Measurements from ENCODE around the gene PHOX2A.

PHOX2A gene

DNA sequence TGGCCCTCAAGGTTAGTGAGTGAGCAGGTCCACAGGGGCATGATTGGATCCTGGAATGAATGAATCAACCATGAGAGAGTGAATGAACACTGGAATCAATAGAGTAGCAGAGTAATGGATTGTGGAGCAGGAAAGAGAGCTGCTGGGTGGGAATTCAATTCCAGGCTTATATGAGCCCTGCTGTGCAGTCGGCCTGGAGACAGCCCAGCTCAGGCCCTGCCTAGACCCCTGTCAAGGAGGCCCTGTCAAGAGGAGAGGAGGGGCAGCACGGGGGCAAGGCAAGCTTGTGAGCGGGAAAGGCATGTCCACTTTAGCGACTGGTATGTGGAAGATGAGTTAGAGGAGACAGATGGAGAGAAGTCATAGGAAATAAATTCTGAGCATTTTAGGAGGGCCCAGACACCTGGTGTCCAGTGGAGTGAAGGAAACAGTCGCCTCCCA lies 53.3 kb downstream of the PHOX2A start:
- peaks cover 13% of the 10 kb centered on the region; the same call in 1 of the 2 replicates for H3K4me1 ChIP-seq (ENCODE audit: insufficient read depth, low read length)
- no peaks in the 10 kb centered on the region for H3K27me3 ChIP-seq (ENCODE audit: insufficient read depth, low read length)
- WGBS, result 82% methylated on average over 5 of the region's 5 CpGs
- no peaks in the 10 kb centered on the region for H3K36me3 ChIP-seq (ENCODE audit: insufficient read depth, low read length)
- H3K4me3 ChIP-seq (ENCODE audit: low read length), result no peak overlapping the region
- H3K9me3 ChIP-seq (ENCODE audit: insufficient read depth, low read depth, low read length), result no peaks in the 10 kb centered on the region
- H3K27ac ChIP-seq (ENCODE audit: low read depth, low read length), result no peak overlapping the region
- H3K9ac ChIP-seq (ENCODE audit: low read depth, low read length), result no peak overlapping the region

DNA sequence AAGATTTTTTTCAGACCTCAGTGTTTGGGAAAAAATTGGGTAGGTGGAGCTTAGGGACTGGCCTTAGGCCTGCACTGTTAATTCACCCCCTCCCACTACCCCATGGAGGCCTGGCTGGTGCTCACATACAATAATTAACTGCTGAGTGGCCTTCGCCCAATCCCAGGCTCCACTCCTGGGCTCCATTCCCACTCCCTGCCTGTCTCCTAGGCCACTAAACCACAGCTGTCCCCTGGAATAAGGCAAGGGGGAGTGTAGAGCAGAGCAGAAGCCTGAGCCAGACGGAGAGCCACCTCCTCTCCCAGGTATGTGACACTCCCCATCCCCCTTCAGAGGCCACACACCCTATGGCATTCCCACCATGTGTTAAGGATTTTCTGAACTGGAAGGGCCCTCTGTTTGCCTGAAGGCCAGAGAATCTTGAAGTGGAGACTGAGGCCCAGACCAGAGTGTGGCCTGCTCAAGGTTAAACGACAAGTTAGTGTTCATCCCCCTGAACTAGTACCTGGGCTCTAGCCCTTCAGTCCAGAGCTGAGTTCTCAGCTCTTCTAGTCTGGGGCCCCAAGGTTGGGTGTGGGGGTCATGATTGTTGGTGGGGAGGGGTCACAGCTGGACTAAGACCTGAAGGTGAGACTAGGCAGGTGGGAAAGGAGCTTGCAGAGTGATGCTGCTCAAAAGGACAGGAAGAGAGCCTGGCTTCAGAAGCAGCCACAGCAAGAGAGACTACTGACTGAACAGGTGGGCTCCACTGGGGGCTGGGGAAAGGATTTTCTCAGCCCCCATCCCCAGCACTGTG lies 54.3 kb downstream of the PHOX2A start:
- Histone ChIP-seq H3K27me3 (ENCODE audit: insufficient read depth, low read length) (no peaks in the 10 kb centered on the region), H3K27ac (ENCODE audit: low read depth, low read length) (no peak overlapping the region), H3K4me3 (ENCODE audit: low read length) (no peak overlapping the region), H3K9me3 (ENCODE audit: insufficient read depth, low read depth, low read length) (no peaks in the 10 kb centered on the region), H3K9ac (ENCODE audit: low read depth, low read length) (no peak overlapping the region), H3K4me1 (ENCODE audit: insufficient read depth, low read length) (peaks cover 13% of the 10 kb centered on the region; the same call in 1 of the 2 replicates), H3K36me3 (ENCODE audit: insufficient read depth, low read length) (no peaks in the 10 kb centered on the region)
- 69% methylated on average over 3 of the region's 3 CpGs for WGBS

All from HUES64 (cell line).